Panc1 (cell line): ENCODE measurements around the gene TBC1D2. TPM values are rescaled to one million over a fixed set of nuclear protein-coding genes. Genes with fewer than 3 reads are reported as not detected.

Experiments
- ATAC-seq: fragments of 200-7000 bp; cut with Tn5 transposase; 2 replicates; pipeline ENCODE4 v1.9.1; 2020; ENCODE audit warnings: mild to moderate bottlenecking, moderate library complexity
- BruUV-seq: library from RNA; stranded (reverse); fragments of 400-500 nt; replicated peaks from 2 replicates; lab custom pipeline; 2021; lab: Mats Ljungman, UMichigan
- CTCF ChIA-PET: fragments of 300-600 bp; sonication (Branson Sonifier 250); formaldehyde crosslinking; loops from one replicate; lab custom pipeline; 2022; ENCODE audit warnings: antibody characterized with exemption; lab: Charles Lee
- POLR2A ChIA-PET: fragments of 300-600 bp; sonication (Branson Sonifier 250); formaldehyde crosslinking; loops from one replicate; lab custom pipeline; 2022; ENCODE audit warnings: antibody characterized with exemption; lab: Charles Lee
- DNase-seq: peaks from one replicate; pipeline ENCODE4 v3.0.0-alpha.2; 2010; ENCODE audit warnings: low read depth, low spot score
- H3K27ac ChIP-seq: 2 replicates; pipeline ENCODE4 v1.5.1; 2011; ENCODE audit warnings: mild to moderate bottlenecking, low read length, inconsistent platforms
- H3K27me3 ChIP-seq: fragments of 200-500 bp; sonication (Bioruptor generic); 2 replicates; pipeline ENCODE4 v1.6.0; 2014; ENCODE audit warnings: low read length, inconsistent platforms; ENCODE audit not compliant: control insufficient read depth, insufficient read depth
- H3K36me3 ChIP-seq: fragments of 200-500 bp; sonication (Bioruptor generic); 2 replicates; pipeline ENCODE4 v1.5.1; 2014; ENCODE audit warnings: inconsistent platforms, mild to moderate bottlenecking, low read length, moderate library complexity; ENCODE audit not compliant: control insufficient read depth, insufficient read depth
- H3K4me1 ChIP-seq: 2 replicates; pipeline ENCODE4 v1.5.1; 2011; ENCODE audit warnings: inconsistent platforms, mild to moderate bottlenecking, low read length, moderate library complexity; ENCODE audit not compliant: control insufficient read depth, insufficient read depth
- H3K4me3 ChIP-seq, 2 experiments: 2 replicates each; pipeline ENCODE4 v1.5.1; 2011 to 2012; ENCODE audit warnings: low read depth in 2 of 2, low read length in 2 of 2, mild to moderate bottlenecking in 2 of 2, inconsistent platforms in 1 of 2, moderate library complexity in 1 of 2
- H3K9me3 ChIP-seq: fragments of 200-500 bp; sonication (Bioruptor generic); 2 replicates; pipeline ENCODE4 v1.5.1; 2014; ENCODE audit warnings: low read depth, mild to moderate bottlenecking, inconsistent platforms, low read length, moderate library complexity; ENCODE audit not compliant: control insufficient read depth, insufficient read depth
- POLR2AphosphoS5 ChIP-seq: IDR thresholded peaks from 2 replicates; pipeline ENCODE4 v1.6.1; 2012; ENCODE audit warnings: mild to moderate bottlenecking, low read depth, low read length, moderate library complexity
- SIN3A ChIP-seq: IDR thresholded peaks from 2 replicates; pipeline ENCODE4 v1.6.1; 2012; ENCODE audit warnings: low read depth, mild to moderate bottlenecking, low read length, moderate library complexity, borderline replicate concordance; ENCODE audit not compliant: insufficient read depth
- TCF7L2 ChIP-seq: IDR thresholded peaks from 2 replicates; pipeline ENCODE4 v1.6.1; 2011; ENCODE audit warnings: mild to moderate bottlenecking, low read depth, low read length, inconsistent platforms
- in situ Hi-C: cut with HindIII; loops from 2 replicates; pipeline ENCODE4 v1.10.0; 2016; ENCODE audit warnings: low sequenced_read_pairs, low pct_unique_long_range_greater_than_20kb
- intact Hi-C: fragments of 100-400 bp; cut with micrococcal nuclease; formaldehyde crosslinking; loops from one replicate; pipeline ENCODE4 v1.10.0; 2022; ENCODE audit not compliant: unreplicated experiment
- total RNA-seq: library from RNA; stranded (reverse); gene quantifications from one replicate; pipeline ENCODE4 v1.2.1, GENCODE V29; 2021; ENCODE audit not compliant: unreplicated experiment
- TF ChIP-seq, protein P1 (sequence below), 2 experiments: IDR thresholded peaks; 2 replicates each; pipeline ENCODE4 v1.6.1; 2011 to 2012; ENCODE audit warnings: low read depth in 2 of 2, control low read depth in 1 of 2, low read length in 1 of 2, mild to moderate bottlenecking in 1 of 2, moderate library complexity in 1 of 2; ENCODE audit not compliant: insufficient read depth in 1 of 2
- TF ChIP-seq, protein P2 (sequence below): fragments of 450-650 bp; IDR thresholded peaks from 2 replicates; pipeline ENCODE4 v1.5.1; 2017; ENCODE audit warnings: mild to moderate bottlenecking

The TBC1D2 gene
- total RNA-seq, 1 experiment from 2014 or later, result 2.4 TPM

DNA sequence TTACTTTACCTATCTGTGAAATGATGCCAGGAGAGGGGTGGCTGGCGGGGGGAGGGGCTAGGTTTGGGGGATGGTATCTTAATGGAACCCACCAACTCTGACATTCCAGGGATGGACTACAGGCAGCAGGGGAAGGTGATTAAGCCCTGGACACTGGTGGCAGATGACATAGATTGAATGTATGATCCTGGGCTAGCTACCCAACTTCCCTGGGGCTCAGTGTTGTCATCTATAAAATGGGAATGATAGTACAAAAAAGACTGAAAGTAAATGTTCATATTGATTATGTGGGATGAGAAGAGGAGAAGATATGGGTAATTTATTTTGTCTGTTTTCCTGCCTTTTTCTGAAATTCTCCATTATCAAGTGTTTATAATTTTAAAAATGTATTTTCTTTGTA, 69.2 kb downstream of the TBC1D2 start:
- TF ChIP-seq SIN3A, result no peak
- TF ChIP-seq, protein P1, sequence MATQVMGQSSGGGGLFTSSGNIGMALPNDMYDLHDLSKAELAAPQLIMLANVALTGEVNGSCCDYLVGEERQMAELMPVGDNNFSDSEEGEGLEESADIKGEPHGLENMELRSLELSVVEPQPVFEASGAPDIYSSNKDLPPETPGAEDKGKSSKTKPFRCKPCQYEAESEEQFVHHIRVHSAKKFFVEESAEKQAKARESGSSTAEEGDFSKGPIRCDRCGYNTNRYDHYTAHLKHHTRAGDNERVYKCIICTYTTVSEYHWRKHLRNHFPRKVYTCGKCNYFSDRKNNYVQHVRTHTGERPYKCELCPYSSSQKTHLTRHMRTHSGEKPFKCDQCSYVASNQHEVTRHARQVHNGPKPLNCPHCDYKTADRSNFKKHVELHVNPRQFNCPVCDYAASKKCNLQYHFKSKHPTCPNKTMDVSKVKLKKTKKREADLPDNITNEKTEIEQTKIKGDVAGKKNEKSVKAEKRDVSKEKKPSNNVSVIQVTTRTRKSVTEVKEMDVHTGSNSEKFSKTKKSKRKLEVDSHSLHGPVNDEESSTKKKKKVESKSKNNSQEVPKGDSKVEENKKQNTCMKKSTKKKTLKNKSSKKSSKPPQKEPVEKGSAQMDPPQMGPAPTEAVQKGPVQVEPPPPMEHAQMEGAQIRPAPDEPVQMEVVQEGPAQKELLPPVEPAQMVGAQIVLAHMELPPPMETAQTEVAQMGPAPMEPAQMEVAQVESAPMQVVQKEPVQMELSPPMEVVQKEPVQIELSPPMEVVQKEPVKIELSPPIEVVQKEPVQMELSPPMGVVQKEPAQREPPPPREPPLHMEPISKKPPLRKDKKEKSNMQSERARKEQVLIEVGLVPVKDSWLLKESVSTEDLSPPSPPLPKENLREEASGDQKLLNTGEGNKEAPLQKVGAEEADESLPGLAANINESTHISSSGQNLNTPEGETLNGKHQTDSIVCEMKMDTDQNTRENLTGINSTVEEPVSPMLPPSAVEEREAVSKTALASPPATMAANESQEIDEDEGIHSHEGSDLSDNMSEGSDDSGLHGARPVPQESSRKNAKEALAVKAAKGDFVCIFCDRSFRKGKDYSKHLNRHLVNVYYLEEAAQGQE (IDR thresholded peaks at IDR 0.05; ENCODE audit: insufficient read depth in 1 of 2, low read depth in 2 of 2, low read length in 1 of 2), result no peak
- TF ChIP-seq, protein P2, sequence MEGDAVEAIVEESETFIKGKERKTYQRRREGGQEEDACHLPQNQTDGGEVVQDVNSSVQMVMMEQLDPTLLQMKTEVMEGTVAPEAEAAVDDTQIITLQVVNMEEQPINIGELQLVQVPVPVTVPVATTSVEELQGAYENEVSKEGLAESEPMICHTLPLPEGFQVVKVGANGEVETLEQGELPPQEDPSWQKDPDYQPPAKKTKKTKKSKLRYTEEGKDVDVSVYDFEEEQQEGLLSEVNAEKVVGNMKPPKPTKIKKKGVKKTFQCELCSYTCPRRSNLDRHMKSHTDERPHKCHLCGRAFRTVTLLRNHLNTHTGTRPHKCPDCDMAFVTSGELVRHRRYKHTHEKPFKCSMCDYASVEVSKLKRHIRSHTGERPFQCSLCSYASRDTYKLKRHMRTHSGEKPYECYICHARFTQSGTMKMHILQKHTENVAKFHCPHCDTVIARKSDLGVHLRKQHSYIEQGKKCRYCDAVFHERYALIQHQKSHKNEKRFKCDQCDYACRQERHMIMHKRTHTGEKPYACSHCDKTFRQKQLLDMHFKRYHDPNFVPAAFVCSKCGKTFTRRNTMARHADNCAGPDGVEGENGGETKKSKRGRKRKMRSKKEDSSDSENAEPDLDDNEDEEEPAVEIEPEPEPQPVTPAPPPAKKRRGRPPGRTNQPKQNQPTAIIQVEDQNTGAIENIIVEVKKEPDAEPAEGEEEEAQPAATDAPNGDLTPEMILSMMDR, result no peak
- no peak for TF ChIP-seq TCF7L2
- Histone ChIP-seq H3K4me3 (no peak overlapping the region), H3K36me3 (no peaks in the 10 kb centered on the region), H3K4me1 (no peaks in the 10 kb centered on the region), H3K27ac (no peak overlapping the region), H3K27me3 (no peaks in the 10 kb centered on the region), H3K9me3 (no peaks in the 10 kb centered on the region)
- POLR2A ChIA-PET, result no interaction called here
- CTCF ChIA-PET, result no interaction called here
- no peak for DNase-seq
- ATAC-seq, result no peak
- in situ Hi-C loops (no loop called here), intact Hi-C loops (no loop called here)
- BruUV-seq, result no TSS peak

DNA sequence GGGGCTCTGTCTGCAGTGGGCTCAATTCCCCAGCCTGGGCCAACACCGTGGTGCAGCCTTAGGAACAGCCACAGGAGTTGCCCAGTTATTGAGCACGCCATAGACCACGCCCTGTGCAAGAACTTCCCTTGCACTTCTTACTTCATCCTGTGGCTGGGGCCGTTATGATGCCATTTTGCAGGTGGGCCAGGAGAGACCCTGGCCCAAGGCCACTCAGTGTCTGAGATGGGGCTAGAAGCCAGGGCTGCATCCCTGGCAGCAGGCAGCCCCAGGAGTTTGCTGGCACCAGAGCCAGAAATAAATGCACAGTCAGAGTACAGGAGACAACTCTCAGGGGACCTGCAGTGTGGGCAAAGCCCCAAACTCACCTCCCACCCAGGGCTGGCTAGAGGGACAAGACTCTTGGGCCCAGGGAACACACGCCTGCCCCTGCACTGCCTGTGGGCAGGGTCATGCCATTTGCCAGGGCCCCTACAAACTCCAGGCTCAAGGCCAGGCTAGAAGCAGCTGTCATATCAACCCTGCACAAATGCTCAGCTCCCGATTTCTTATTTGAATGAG, 69.8 kb downstream of the TBC1D2 start:
- Histone ChIP-seq H3K27ac (no peak overlapping the region), H3K36me3 (no peaks in the 10 kb centered on the region), H3K27me3 (no peaks in the 10 kb centered on the region), H3K4me3 (no peak overlapping the region), H3K4me1 (no peaks in the 10 kb centered on the region), H3K9me3 (no peaks in the 10 kb centered on the region)
- BruUV-seq, result no TSS peak
- CTCF ChIA-PET, result no interaction called here
- TF ChIP-seq SIN3A (no peak), POLR2AphosphoS5 (no peak)
- TF ChIP-seq, protein P1 (IDR thresholded peaks at IDR 0.05; ENCODE audit: insufficient read depth in 1 of 2, low read depth in 2 of 2, low read length in 1 of 2), result no peak
- TF ChIP-seq, protein P2, result no peak
- in situ Hi-C loops (no loop called here), intact Hi-C loops (no loop called here)
- DNase-seq (no peak), ATAC-seq (no peak)
- POLR2A ChIA-PET, result no interaction called here
